GM19099 (cell line): ENCODE measurements around the gene CAMTA1.

ENCODE experiments used
- POLR2A ChIP-seq: IDR thresholded peaks from 3 replicates; pipeline ENCODE4 v1.6.1; 2011; ENCODE audit warnings: low read depth; ENCODE audit not compliant: insufficient read length; ENCODE audit errors: extremely low read depth

Gene CAMTA1

DNA sequence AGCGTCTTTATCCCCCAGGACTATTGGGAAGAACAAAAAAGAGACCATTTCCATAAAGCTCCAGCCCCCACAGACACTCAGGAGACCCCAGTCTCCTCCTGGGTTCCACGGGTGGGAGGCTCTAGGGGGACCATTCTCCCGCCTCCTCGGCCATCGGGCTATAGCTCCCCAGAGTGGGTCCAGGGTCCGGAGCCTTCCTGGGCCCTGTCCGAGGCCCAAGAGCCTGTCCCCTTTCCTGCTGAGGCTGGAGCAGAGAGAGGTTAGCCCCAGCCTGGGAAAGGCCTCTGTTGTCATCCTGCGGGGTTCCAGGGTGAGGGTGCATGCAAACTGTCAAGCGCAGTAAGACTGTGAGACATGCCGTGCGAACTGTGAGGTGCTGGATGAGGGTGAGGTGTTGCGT lies 166.3 kb downstream of the CAMTA1 start:
- no peak for TF ChIP-seq POLR2A

DNA sequence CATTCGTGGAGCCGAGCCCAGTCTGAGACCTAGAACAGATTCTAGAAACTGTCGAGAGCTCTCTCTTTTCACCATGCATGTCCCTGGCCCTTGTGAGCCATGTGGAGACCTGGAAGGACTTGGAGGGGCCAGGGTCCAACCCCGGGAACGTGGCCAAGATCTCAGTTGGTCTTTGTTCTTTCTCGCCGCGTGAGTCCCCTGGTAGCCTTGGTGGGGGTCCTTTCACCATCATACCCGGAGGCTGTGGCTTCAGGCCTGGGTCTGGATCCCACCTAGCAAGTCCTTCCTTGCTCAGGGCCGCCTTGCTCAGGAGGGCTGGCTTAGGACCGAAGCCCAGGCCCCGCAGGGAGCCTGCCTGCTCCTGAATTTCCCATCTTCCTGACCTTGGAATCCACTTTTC lies 168.0 kb downstream of the CAMTA1 start:
- no peak for TF ChIP-seq POLR2A

- no peak for TF ChIP-seq POLR2A
These were observed 168.7 kb downstream of the CAMTA1 start for GRCh38 chr1:6953907-6954364.

- no peak for TF ChIP-seq POLR2A
These were observed 169.3 kb downstream of the CAMTA1 start for GRCh38 chr1:6954591-6954990.

DNA sequence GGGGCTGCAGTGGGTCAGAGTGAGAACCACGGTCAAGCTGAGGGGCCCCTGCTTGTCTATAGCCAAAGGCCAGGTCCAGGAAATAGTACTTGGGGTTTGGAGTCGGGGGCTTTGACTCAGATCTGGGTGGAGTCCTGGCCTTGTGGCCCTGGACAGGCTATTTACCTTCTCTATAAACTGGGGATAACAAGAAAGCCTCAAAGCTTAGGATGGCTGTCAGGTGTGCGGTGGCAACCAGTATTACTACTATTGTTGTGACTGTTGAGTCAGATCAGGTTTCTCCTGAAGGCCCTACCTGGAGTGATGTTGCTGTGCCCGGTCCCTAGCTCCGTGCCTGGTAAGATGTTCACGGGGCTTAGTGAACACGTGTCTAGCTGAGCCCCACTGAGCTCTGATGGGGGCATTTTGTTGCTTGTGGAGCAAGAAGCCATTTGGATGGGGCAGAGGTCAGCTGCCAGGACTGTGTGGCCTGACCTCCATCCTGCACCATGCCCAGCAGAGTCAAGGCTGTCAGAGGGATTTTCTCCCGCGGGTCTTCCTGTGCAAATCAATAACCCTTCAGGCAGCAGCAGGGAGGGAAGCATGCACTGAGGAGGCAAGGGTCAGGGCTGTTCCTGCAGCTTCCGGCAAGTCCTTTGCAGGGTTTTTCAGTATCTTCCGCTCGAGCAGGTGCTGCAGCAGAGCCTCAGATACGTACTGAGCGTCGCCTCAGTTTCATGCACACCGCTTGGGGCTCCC lies 170.3 kb downstream of the CAMTA1 start:
- no peak for TF ChIP-seq POLR2A

DNA sequence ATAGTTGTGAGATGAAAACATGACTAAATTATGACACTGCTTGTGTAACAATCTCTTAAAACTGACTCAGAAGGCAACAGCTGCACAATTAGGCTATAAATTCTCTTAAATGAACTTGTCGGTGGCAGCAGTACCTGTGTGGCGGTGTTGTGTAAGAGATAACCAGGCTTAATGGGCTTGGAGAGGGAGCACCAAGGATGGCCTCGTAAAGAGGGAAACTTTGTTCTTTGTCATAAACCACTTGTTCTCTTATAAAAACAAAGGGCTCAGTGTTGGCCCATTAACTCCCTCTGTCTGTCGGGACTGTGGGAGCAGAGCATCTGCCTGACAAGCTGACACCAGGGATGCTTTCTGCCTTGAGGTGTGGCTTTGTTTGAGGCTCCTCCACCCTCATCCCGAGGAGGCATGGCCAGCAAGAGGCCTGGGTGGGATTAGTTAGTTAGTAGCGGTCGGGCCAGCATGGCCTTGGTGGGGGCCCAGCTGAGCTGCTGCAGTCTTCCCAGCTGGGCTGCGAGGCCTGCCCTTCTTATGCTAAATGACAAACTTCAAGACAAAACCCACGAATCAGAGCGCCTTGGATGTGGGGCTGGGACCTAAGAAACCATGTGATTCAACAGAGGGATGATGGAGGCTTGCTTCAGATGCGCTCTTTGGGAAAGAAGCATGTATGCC lies 171.4 kb downstream of the CAMTA1 start:
- TF ChIP-seq POLR2A = no peak

- TF ChIP-seq POLR2A = no peak
These were observed 172.1 kb downstream of the CAMTA1 start for GRCh38 chr1:6957341-6957740.

GRCh38 chr1:6958407-6959030 lies 173.3 kb downstream of the CAMTA1 start:
- no peak for TF ChIP-seq POLR2A

DNA sequence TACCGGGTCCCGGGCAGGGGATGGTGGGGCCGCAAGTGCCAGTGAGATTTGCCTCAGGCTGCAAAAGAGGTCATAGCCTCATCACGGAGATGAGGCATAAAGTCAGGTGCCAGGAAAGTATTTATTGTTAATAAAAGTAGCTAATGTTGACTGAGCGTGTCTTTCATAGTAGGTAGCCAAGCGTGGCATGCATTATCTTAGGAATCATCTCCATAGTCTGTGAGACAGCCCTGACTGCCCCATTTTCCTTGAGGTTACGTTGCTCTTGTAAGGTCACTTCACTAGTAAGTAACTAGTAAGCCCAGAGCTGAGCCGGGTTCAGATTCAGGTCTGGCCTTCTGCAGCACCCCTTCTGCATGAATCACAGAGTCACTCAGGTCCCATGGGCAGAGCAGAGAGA lies 174.2 kb downstream of the CAMTA1 start:
- no peak for TF ChIP-seq POLR2A

DNA sequence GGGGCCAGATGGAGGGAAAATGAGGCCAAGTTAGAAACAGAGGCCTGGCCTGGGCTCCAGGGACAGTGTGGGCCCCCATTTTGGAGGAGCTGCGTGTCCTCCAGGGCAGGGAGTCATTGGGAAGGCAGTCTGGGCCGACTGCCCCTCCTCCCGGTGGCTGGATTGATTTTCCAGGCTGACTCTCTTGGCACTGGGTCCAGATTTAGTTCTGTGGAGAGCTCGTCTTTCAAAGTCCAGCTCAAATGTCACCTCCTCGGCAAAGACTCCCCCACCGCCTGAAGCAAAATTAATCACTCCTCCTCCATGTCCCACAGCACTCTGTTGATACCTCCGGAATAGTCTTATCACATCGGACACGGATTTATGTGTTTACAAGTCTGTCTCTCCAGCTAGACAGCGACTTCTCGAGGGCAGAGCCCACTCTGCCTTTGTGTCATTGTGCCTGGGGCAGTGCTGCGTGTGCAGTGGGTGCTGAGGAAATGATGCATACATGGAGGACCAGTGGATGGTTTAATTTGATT lies 175.1 kb downstream of the CAMTA1 start:
- no peak for TF ChIP-seq POLR2A

DNA sequence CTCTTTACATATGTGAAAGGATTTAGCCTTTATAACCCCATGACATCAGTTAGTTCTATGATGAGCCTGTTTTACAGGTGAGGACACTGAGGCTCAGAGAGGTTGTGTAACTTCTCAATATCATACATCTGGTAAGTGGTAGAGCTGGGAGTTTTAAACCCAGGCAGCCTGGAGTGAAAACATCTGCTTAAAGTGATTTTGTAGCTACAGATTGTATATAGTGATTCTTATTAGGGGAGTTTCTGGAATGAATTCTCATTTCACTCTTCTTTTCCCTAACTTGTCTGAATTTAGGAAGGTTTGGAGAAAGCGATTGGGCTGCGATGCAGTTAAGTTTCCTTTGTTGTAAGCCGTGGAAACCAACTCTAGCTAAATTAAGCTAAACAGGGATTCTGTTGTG lies 175.6 kb downstream of the CAMTA1 start:
- TF ChIP-seq POLR2A = no peak

- TF ChIP-seq POLR2A = no peak
These were observed 176.0 kb downstream of the CAMTA1 start for GRCh38 chr1:6961289-6961688.

- TF ChIP-seq POLR2A = no peak
These were observed 176.7 kb downstream of the CAMTA1 start for GRCh38 chr1:6961905-6962477.

DNA sequence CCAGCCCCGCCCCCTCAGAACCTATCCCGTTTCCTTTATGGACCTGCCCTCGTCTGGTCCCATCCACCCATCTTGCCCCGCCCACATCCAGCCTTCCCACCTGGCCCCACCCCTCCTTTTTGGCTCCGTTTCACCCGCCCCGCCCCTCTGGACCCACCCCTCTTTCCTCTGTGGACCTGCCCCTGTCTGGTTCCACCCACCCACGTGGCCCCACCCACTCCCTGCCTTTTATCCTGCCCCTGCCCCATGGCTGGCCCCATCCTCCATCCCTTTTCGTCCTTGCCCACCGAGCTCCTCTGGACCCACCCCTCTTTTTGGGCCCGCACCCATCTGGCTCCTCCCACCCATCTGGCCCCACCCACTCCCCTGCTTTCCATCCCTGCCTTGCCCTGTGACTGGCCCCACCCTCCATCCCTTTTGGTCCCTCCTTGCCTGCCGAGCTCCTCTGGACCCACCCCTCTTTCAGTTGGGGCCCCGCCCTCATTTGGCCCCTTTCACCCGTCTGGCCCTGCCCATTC lies 177.3 kb downstream of the CAMTA1 start:
- TF ChIP-seq POLR2A = no peak
